Inferior parietal cortex (tissue), 1 donor: ENCODE results near the gene HAUS7.
"Not testable (repeated sequence)": the region's sequence is repeated elsewhere in the genome, so short reads cannot be mapped to it uniquely, and the experiment has no call there.

ENCODE experiments used
- DNase-seq: peaks from one replicate; pipeline ENCODE4 v3.0.0-alpha.2; 2016; ENCODE audit errors: extremely low spot score

The HAUS7 gene

DNA sequence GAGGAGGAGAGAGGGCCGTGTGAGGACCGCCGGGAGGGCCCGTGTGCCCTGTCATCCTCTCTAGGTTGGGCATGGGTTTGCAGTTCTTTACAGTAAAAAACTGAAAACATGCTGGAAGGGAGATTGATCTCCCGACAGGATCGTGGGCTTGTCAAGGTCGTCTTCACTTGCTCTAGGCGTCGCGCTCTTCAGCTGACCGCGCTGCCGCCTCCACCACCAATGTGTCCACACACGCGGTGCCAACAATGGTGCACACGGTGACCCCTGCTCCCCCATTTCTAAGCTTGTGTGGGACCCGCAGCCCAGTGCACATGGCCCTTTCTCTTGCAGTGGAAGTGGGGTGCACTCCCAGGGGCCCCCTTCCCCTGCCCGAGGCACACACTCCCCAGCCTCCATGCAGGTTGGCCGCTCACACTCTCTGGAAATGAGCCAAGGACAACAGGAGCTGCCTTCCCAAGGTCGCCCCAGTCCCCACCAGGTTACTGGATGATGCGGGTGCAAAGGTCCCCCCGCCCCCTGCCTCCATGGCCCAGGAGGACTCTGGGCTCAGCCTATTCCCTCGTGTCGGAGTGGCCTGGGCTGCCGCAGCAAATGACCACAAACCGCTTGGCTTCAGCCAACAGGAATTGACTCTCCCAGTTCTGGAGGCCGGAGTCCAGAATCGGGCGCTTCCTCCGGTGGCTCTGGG, 60.8 kb downstream of the HAUS7 start:
- no peak for DNase-seq

- DNase-seq: no peak
Observed at GRCh38 chrX:153408871-153409351, 61.5 kb downstream of the HAUS7 start.

GRCh38 chrX:153408221-153408721, 62.1 kb downstream of the HAUS7 start:
- DNase-seq: no peak

DNA sequence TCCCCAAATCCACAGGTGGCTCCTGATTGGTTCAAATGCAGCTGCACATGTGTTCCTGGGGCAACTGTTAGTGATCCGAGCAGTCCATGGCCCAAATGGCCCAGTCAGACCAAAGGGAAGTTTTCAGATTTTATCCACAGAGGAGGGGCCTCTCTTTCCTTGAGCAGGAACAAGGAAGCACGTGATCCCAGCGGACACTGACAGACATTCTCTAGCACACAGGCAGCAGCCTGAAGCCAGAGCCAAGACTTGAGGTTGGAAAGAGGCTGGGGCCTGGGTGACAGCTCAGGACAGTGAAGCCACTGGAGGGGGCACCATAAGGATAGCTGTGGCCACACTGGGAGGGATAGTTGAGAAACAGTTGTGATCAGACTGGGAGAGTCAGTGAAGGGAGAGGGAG, 62.6 kb downstream of the HAUS7 start:
- no peak for DNase-seq

DNA sequence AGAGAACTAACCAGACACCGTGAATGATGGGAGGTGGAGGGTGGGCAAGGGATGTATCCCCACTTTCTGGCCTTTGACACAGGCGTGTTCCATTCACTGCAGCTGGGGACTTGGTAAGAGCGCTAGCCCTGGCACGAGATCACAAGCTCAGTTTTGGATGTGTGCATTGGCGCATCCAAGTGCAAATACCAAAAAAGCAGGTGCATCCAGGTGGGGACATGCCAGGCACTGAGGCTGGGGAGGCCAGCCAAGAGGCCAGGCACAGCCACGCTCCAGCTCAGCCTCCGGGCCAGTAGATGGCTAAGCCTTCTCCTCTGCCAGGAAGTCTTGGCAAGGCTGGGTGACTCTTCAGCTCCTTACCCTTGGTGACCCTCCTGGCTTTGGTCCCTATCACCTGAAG, 63.5 kb downstream of the HAUS7 start:
- no peak for DNase-seq

DNA sequence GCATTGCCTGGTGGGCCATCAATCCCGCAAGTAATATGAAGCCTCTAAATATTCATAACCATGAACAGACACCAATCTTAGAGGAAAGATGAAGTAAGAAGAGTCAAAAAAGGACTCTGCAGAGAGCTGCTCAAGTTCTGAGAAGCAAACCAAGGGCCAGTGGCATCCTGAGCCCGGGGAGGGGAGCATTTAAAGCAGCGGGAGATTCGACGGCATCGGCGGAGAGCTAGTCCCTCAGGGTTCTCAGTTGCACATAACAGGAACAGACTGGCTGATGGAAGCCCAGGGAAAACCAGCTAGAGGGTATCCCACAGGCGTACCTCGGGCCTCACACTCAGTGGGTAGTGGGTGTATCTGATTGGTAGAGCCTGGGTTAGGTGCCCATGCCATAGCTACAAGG, 64.4 kb downstream of the HAUS7 start:
- DNase-seq: no peak

DNA sequence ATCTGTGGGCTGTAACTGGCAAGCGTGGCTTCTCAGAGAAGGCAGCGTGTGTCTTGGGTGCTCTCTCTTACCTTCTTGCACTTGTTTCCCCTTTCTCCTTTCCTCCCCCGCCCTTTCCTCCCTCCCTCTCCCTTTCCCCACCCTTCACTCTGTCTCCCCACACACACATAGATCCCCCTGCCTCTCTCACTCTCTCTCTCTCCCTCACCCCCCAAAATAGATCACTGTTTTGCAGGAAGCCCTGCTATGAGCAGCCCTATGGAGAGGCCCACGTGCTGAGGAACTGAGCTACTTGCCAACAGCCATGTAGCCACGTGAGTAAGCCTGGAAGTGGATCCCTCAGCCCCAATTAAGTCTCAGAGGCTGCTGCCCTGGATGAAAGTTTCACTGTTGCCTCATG, 65.0 kb downstream of the HAUS7 start:
- DNase-seq: no peak

DNA sequence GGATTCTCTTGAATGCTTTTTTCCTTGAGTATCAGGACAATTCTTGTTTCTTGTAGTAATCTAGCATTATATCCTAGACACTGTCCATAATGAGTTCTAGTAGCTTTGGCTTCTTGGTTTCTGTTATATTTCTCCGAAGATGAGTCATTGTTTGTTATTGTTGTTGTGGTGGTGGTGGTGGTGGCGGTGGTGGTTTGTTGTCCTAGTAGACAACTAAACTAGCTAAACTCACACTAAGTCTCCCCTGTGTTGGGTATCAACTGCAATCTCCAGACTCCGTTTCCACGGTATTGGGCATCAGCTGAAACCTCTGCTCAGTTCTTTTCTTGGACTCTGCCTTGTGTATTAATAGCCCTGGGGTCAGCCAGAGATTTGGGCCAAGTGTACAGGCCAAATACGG, 66.0 kb downstream of the HAUS7 start:
- not testable (repeated sequence) for DNase-seq

- DNase-seq: no peak
Observed at GRCh38 chrX:153401133-153401764, 69.1 kb downstream of the HAUS7 start, which contains the start of gene PNMA6E. Gene PNMA6E, minus strand, starts transcription at chrX:153401350. Its CDS starts 2,501 bp downstream, at chrX:153398849.

- no peak for DNase-seq
Observed at GRCh38 chrX:153400146-153401132, 69.9 kb downstream of the HAUS7 start.

DNA sequence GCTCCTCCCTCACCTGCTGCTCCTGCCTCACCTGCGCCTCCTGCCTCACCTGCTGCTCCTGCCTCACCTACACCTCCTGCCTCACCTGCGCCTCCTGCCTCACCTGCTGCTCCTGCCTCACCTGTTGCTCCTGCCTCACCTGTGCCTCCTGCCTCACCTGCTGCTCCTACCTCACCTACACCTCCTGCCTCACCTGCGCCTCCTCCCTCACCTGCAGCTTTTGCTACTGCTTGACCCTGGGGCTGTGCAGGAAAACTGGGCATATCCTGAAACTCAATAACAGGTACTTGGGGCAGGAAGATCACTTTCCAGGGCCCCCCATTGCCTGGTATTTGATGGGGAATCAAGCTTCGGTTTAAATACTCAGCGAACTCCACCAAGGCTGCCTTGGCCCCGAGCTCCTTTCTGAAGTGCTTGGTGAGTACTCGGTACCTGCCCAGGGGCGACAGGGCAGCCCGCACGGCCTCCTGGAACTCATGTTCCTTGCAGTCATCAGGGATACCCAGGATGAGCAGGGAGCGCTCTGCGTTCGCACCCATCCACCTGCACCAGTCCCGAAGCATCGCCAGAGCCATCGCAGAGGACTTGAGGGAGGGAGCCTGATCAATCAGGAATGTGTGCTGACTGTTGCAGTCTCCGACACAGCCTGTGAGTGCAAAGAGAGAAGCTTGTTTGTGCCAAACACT, 72.0 kb downstream of the HAUS7 start:
- no peak for DNase-seq
